B cell (primary cell): Measurements from ENCODE around the gene NDUFB7. TPM values are rescaled to one million over a fixed set of nuclear protein-coding genes. Genes with fewer than 3 reads are reported as not detected.

Experiments
- ATAC-seq: fragments of 200-7000 bp; cut with Tn5 transposase; one replicate; pipeline ENCODE4 v1.10.0; 2021; ENCODE audit warnings: low read depth, mild to moderate bottlenecking, moderate number of reproducible peaks, moderate library complexity
- CTCF ChIA-PET: fragments of 350-600 bp; sonication (Branson Sonifier 250); formaldehyde crosslinking; loops from one replicate; lab custom pipeline; 2021; ENCODE audit warnings: antibody characterized with exemption, inconsistent platforms; lab: Charles Lee
- POLR2A ChIA-PET: fragments of 350-600 bp; sonication (Branson Sonifier 250); formaldehyde crosslinking; loops from one replicate; lab custom pipeline; 2021; ENCODE audit warnings: antibody characterized with exemption; lab: Charles Lee
- DNase-seq: peaks from one replicate; pipeline ENCODE4 v3.0.0; 2013
- H2AFZ ChIP-seq: 2 replicates; pipeline ENCODE4 v1.6.1; 2012; ENCODE audit warnings: mild to moderate bottlenecking, low read depth, low read length; ENCODE audit not compliant: insufficient read depth, poor library complexity, severe bottlenecking
- H3K27ac ChIP-seq, 2 donors: 1 replicate in 1 of 2; 2 replicates in 1 of 2; pipeline ENCODE4 v1.5.1; 2012 to 2013; ENCODE audit warnings: low read length in 2 of 2, mild to moderate bottlenecking in 2 of 2, moderate library complexity in 1 of 2
- H3K27me3 ChIP-seq, 4 experiments: fragments of 200-600 bp in 1 of 4; sonication (generic) in 1 of 4; replicated peaks in 1 of 4; 1 replicate in 2 of 4; 2 replicates in 2 of 4; pipeline versions ENCODE4 v1.6.1 to v1.7.0; 2013 to 2016; ENCODE audit warnings: low read length in 3 of 4, mild to moderate bottlenecking in 2 of 4, mixed read lengths in 1 of 4, moderate library complexity in 1 of 4; ENCODE audit not compliant: insufficient read depth in 4 of 4, control insufficient read depth in 3 of 4; ENCODE audit errors: control extremely low read depth in 1 of 4
- H3K36me3 ChIP-seq, 2 experiments: replicated peaks in 1 of 2; 1 replicate in 1 of 2; 2 replicates in 1 of 2; pipeline versions ENCODE4 v1.6.1 to v1.7.1; 2013; ENCODE audit warnings: low read length in 1 of 2; ENCODE audit not compliant: insufficient read depth in 2 of 2, control insufficient read depth in 1 of 2; ENCODE audit errors: control extremely low read depth in 1 of 2, extremely low read depth in 1 of 2
- H3K4me1 ChIP-seq, 2 donors: fragments of 200-600 bp in 1 of 2; sonication (generic) in 1 of 2; 1 replicate in 1 of 2; 2 replicates in 1 of 2; pipeline versions ENCODE4 v1.5.1 to v1.6.1; 2013 to 2017; ENCODE audit warnings: low read length in 2 of 2; ENCODE audit not compliant: control insufficient read depth in 2 of 2, insufficient read depth in 2 of 2
- H3K4me2 ChIP-seq: replicated peaks from 2 replicates; pipeline ENCODE3; 2012; ENCODE audit warnings: mild to moderate bottlenecking, low read depth, low read length; ENCODE audit not compliant: poor library complexity, severe bottlenecking
- H3K4me3 ChIP-seq, 5 experiments: fragments of 200-600 bp in 1 of 5; sonication (generic) in 1 of 5; 1 replicate in 3 of 5; 2 replicates in 2 of 5; pipeline versions ENCODE4 v1.5.1 to v1.7.0; 2011 to 2016; ENCODE audit warnings: low read length in 4 of 5, mild to moderate bottlenecking in 4 of 5, low read depth in 2 of 5, control low read depth in 1 of 5, moderate library complexity in 1 of 5; ENCODE audit not compliant: insufficient read depth in 1 of 5; ENCODE audit errors: control extremely low read depth in 1 of 5, extremely low read depth in 1 of 5
- H3K79me2 ChIP-seq: fragments of 200-600 bp; sonication (generic); one replicate; pipeline ENCODE4 v1.6.0; 2016; ENCODE audit warnings: low read length; ENCODE audit not compliant: control insufficient read depth, insufficient read depth
- H3K9ac ChIP-seq: fragments of 200-600 bp; sonication (generic); 2 replicates; pipeline ENCODE4 v1.6.1; 2017; ENCODE audit warnings: mild to moderate bottlenecking, low read length, moderate library complexity
- H3K9me3 ChIP-seq, 3 donors: one replicate each; pipeline versions ENCODE4 v1.6.1 to v1.7.1; 2013; ENCODE audit warnings: low read length in 2 of 3; ENCODE audit not compliant: control insufficient read depth in 2 of 3, insufficient read depth in 1 of 3; ENCODE audit errors: control extremely low read depth in 1 of 3
- H4K20me1 ChIP-seq: 2 replicates; pipeline ENCODE4 v1.6.0; 2012; ENCODE audit warnings: mild to moderate bottlenecking, low read length; ENCODE audit not compliant: insufficient read depth, control insufficient read depth, poor library complexity, severe bottlenecking
- H3K27ac Mint-ChIP-seq: one replicate; pipeline ENCODE4 v1.8.0; 2021; ENCODE audit warnings: mixed read lengths
- H3K27me3 Mint-ChIP-seq: one replicate; pipeline ENCODE4 v1.8.0; 2021; ENCODE audit warnings: mixed read lengths
- H3K4me1 Mint-ChIP-seq: one replicate; pipeline ENCODE4 v1.8.0; 2021; ENCODE audit warnings: mixed read lengths
- H3K4me3 Mint-ChIP-seq: one replicate; pipeline ENCODE4 v1.8.0; 2021; ENCODE audit warnings: mixed read lengths
- H3K9me3 Mint-ChIP-seq: one replicate; pipeline ENCODE4 v1.8.0; 2022; ENCODE audit warnings: mixed read lengths; ENCODE audit not compliant: insufficient read depth
- CTCF ChIP-seq: fragments of 200-600 bp; IDR thresholded peaks from one replicate; pipeline ENCODE4 v1.8.0; 2022; ENCODE audit warnings: antibody characterized with exemption, mild to moderate bottlenecking
- EZH2 ChIP-seq: IDR thresholded peaks from 2 replicates; pipeline ENCODE4 v1.6.1; 2012; ENCODE audit warnings: borderline replicate concordance, low read depth, mild to moderate bottlenecking, moderate library complexity, low read length; ENCODE audit not compliant: insufficient read depth, poor library complexity, severe bottlenecking
- WGBS: methylation state at CpG from one replicate; pipeline ENCODE4 v1.1.5; 2013; ENCODE audit warnings: missing lambda C conversion rate; ENCODE audit not compliant: insufficient coverage; 5-methylcytosine and 5-hydroxymethylcytosine counted together
- intact Hi-C: fragments of 100-400 bp; cut with micrococcal nuclease; formaldehyde crosslinking; loops from one replicate; pipeline ENCODE4 v1.10.0; 2022
- polyA plus RNA-seq: library from polyadenylated mRNA; depleted of rRNA; stranded (reverse); fragments of >200 nt; gene quantifications from 2 replicates; pipeline ENCODE4 v1.2.3, GENCODE V29; 2012
- total RNA-seq, 2 donors: library from RNA; stranded (reverse); fragments of 120-200 nt in 1 of 2; gene quantifications; 1 replicate in 1 of 2; 2 replicates in 1 of 2; pipeline versions ENCODE4 v1.2.3 to v1.2.4, GENCODE V29; 2013 to 2022

Gene NDUFB7
- total and polyA plus RNA-seq, 2 donors (not counting 1 experiment from before 2014, with no cell fraction given): 71.5 to 168 TPM

GRCh38 chr19:14553939-14554243 is 18.0 kb downstream of the NDUFB7 start:
- no peak overlapping the region for H3K4me2 ChIP-seq
- H3K9me3 Mint-ChIP-seq: no peaks in the 10 kb centered on the region
- CTCF ChIA-PET: interaction anchor here (0.6 to 4.3 kb wide), 5 partner anchors 10 to 530 kb away, joined by 3 to 36 read pairs (median 4); no protein-coding TSS in a partner anchor
- peaks cover 0 to 8% of the 10 kb centered on the region in 2 experiments for H3K36me3 ChIP-seq
- H3K27ac ChIP-seq: no peak overlapping the region
- no peaks in the 10 kb centered on the region for H3K27me3 Mint-ChIP-seq
- no peak overlapping the region for H3K4me3 Mint-ChIP-seq
- H3K9ac ChIP-seq: no peak overlapping the region
- DNase-seq: no peak
- peaks cover 89% of the 10 kb centered on the region for H3K79me2 ChIP-seq
- H3K4me3 ChIP-seq: no peak overlapping the region
- peaks cover 42% of the 10 kb centered on the region for H3K4me1 Mint-ChIP-seq
- H2AFZ ChIP-seq: no peak overlapping the region
- H3K4me1 ChIP-seq: peaks cover 22 to 33% of the 10 kb centered on the region in 2 donors
- intact Hi-C loops: no loop called here
- no peak overlapping the region for H3K27ac Mint-ChIP-seq
- ATAC-seq: no peak
- POLR2A ChIA-PET: interaction anchor here (1.0 kb wide), 1 partner anchor 56 kb away, joined by 3 read pairs; no protein-coding TSS in a partner anchor
- no peaks in the 10 kb centered on the region for H3K27me3 ChIP-seq
- WGBS: 79% methylated on average over 9 of the region's 9 CpGs
- H3K9me3 ChIP-seq: peaks cover 0 to 3% (median 0%) of the 10 kb centered on the region in 3 donors
- no peak for TF ChIP-seq CTCF
- TF ChIP-seq EZH2: no peak
- peaks cover 70% of the 10 kb centered on the region for H4K20me1 ChIP-seq

GRCh38 chr19:14553042-14553938 is 18.6 kb downstream of the NDUFB7 start:
- Histone ChIP-seq H3K79me2 (peaks cover 87% of the 10 kb centered on the region), H3K4me2 (no peak overlapping the region), H3K9ac (no peak overlapping the region), H2AFZ (no peak overlapping the region), H4K20me1 (peaks cover 64% of the 10 kb centered on the region), H3K27ac (no peak overlapping the region), H3K4me1 (peaks cover 22 to 33% of the 10 kb centered on the region in 2 donors), H3K4me3 (no peak overlapping the region), H3K27me3 (no peaks in the 10 kb centered on the region), H3K36me3 (peaks cover 0 to 11% of the 10 kb centered on the region in 2 experiments), H3K9me3 (no peaks in the 10 kb centered on the region)
- Mint-ChIP-seq H3K4me3 (no peak overlapping the region), H3K4me1 (peaks cover 42% of the 10 kb centered on the region), H3K27ac (no peak overlapping the region), H3K9me3 (no peaks in the 10 kb centered on the region), H3K27me3 (no peaks in the 10 kb centered on the region)
- WGBS: 97% methylated on average over 34 of the region's 35 CpGs
- DNase-seq (no peak), ATAC-seq (no peak)
- CTCF ChIA-PET: interaction anchor here (0.6 to 4.3 kb wide), 3 partner anchors 9 to 49 kb away, joined by 3 to 16 read pairs (median 4); no protein-coding TSS in a partner anchor
- intact Hi-C loops: no loop called here
- TF ChIP-seq CTCF: no peak
- no peak for TF ChIP-seq EZH2
- POLR2A ChIA-PET: no interaction called here
